Measurements from ENCODE around the gene GALNT16.

Gene GALNT16

GRCh38 chr14:69404883-69405282 is 144.9 kb downstream of the GALNT16 start:
- no peak for DNase-seq (ENCODE audit: low read depth, low spot score)

- DNase-seq (ENCODE audit: low read depth, low spot score): no peak
These were observed 145.8 kb downstream of the GALNT16 start for GRCh38 chr14:69405762-69406161.

Measured in activated naive CD8-positive, alpha-beta T cell treated with anti-CD3 and anti-CD28 coated beads, Interleukin-2, amount 50 U/mL, for 16 hours (primary cell).